NCI-H345 (cell line): ENCODE measurements around the gene BAAT.
"Not testable (repeated sequence)": the region's sequence is repeated elsewhere in the genome, so short reads cannot be mapped to it uniquely, and the experiment has no call there.

Experiments
- DNase-seq: peaks from one replicate; lab custom pipeline; 2025; lab: John Stamatoyannopoulos, UW

BAAT gene

GRCh38 chr9:101384873-101385536, at the start of gene BAAT:
Gene BAAT, minus strand, starts transcription at chr9:101385006. Its CDS starts 13,602 bp downstream, at chr9:101371404.
- not testable (repeated sequence) for DNase-seq

GRCh38 chr9:101433229-101433628, 48.4 kb upstream of the BAAT start:
- DNase-seq, result no peak

- DNase-seq, result no peak
Observed at GRCh38 chr9:101432740-101433139, 47.9 kb upstream of the BAAT start.

- no peak for DNase-seq
Observed at GRCh38 chr9:101432171-101432570, 47.4 kb upstream of the BAAT start.

GRCh38 chr9:101429736-101430135, 44.9 kb upstream of the BAAT start:
- DNase-seq, result no peak

GRCh38 chr9:101428909-101429308, 44.1 kb upstream of the BAAT start:
- no peak for DNase-seq

GRCh38 chr9:101427957-101428655, 43.3 kb upstream of the BAAT start:
- DNase-seq, result no peak

GRCh38 chr9:101427358-101427757, 42.6 kb upstream of the BAAT start:
- DNase-seq, result no peak

- DNase-seq, result no peak
Observed at GRCh38 chr9:101421653-101422065, 36.9 kb upstream of the BAAT start.

GRCh38 chr9:101419863-101420262, 35.1 kb upstream of the BAAT start:
- no peak for DNase-seq

GRCh38 chr9:101418518-101419430, 34.0 kb upstream of the BAAT start:
- no peak for DNase-seq

GRCh38 chr9:101417977-101418376, 33.2 kb upstream of the BAAT start:
- no peak for DNase-seq

- no peak for DNase-seq
Observed at GRCh38 chr9:101417389-101417788, 32.6 kb upstream of the BAAT start.

GRCh38 chr9:101415578-101415977, 30.8 kb upstream of the BAAT start:
- no peak for DNase-seq

- no peak for DNase-seq
Observed at GRCh38 chr9:101414839-101415238, 30.0 kb upstream of the BAAT start.

GRCh38 chr9:101409079-101409477, 24.3 kb upstream of the BAAT start:
- DNase-seq, result no peak

GRCh38 chr9:101408374-101409078, 23.7 kb upstream of the BAAT start:
- DNase-seq, result no peak

- no peak for DNase-seq
Observed at GRCh38 chr9:101403516-101404285, 18.9 kb upstream of the BAAT start.

GRCh38 chr9:101400120-101400519, 15.3 kb upstream of the BAAT start:
- DNase-seq, result peak; percentile 13

GRCh38 chr9:101399643-101399970, 14.8 kb upstream of the BAAT start:
- no peak for DNase-seq

- peak; percentile 20 for DNase-seq
Observed at GRCh38 chr9:101398930-101399642, 14.3 kb upstream of the BAAT start.
